Measurements from ENCODE around the gene OR7A10.
"Not testable (repeated sequence)": the region's sequence is repeated elsewhere in the genome, so short reads cannot be mapped to it uniquely, and the experiment has no call there.

The OR7A10 gene

DNA sequence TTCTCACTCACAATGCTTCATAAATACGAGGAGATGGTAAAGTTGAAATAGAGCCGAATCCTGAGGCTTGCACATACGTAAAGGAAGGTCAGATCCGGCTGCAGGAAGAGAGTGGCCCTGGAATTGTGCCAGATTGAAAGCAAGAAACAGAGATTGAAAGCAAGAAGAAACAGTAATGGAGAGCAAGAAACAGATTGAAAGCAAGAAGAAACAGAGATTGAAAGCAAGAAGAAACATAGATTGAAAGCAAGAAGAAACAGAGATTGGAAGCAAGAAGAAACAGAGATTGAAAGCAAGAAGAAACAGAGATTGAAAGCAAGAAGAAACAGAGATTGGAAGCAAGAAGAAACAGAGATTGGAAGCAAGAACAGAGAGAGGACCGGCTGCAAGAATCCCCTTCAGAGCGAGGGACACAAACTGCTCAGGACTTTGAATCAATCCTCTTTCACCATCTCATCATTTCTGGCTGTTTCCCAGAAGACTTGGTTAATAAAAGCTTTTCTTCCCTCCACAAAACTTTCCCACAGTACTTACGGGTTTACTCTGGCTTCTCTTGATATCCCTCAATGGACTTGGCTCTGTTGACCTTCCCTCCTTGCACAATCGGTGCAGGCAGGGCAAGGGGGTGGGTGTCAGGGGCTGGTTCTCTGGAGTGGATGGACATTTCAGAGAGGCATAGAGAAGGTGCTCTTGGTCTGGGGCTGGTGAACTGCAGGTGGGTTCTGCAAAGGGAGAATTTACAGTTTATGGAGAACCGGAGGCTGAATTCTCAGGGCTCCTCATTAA lies 39.3 kb downstream of the OR7A10 start:
- Mint-ChIP-seq H3K27me3 (ENCODE audit: low read depth, poor library complexity) (no peaks in the 10 kb centered on the region), H3K9me3 (peaks cover 33% of the 10 kb centered on the region), H3K36me3 (ENCODE audit: low read depth) (no peaks in the 10 kb centered on the region), H3K4me1 (no peaks in the 10 kb centered on the region), H3K27ac (no peak overlapping the region), H3K4me3 (no peak overlapping the region)
- DNase-seq, result no peak
- TF ChIP-seq, protein P1, sequence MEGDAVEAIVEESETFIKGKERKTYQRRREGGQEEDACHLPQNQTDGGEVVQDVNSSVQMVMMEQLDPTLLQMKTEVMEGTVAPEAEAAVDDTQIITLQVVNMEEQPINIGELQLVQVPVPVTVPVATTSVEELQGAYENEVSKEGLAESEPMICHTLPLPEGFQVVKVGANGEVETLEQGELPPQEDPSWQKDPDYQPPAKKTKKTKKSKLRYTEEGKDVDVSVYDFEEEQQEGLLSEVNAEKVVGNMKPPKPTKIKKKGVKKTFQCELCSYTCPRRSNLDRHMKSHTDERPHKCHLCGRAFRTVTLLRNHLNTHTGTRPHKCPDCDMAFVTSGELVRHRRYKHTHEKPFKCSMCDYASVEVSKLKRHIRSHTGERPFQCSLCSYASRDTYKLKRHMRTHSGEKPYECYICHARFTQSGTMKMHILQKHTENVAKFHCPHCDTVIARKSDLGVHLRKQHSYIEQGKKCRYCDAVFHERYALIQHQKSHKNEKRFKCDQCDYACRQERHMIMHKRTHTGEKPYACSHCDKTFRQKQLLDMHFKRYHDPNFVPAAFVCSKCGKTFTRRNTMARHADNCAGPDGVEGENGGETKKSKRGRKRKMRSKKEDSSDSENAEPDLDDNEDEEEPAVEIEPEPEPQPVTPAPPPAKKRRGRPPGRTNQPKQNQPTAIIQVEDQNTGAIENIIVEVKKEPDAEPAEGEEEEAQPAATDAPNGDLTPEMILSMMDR (IDR thresholded peaks at IDR 0.05), result no peak

DNA sequence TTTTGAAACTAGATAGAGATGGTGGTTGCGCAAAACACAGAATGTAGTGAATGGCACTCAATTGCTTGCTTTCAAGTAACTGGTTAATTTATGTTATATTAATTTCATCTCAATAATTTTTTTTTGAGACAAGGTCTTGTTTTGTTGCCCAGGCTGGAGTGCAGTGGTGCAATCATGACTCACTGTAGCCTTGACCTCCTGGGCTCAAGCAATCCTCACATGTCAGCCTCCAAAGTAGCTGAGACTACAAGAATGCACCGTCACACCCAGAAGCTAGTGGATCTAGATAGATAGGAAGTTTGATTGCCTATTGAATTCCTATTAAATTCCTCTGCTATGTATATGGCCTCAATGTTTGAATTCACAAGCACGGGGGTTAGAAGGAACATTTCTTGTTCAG lies 44.0 kb downstream of the OR7A10 start:
- Mint-ChIP-seq H3K4me3 (no peak overlapping the region), H3K4me1 (no peaks in the 10 kb centered on the region), H3K27ac (no peak overlapping the region), H3K36me3 (ENCODE audit: low read depth) (no peaks in the 10 kb centered on the region), H3K9me3 (peaks cover 40% of the 10 kb centered on the region), H3K27me3 (ENCODE audit: low read depth, poor library complexity) (peaks cover 4% of the 10 kb centered on the region)
- TF ChIP-seq, protein P1 (IDR thresholded peaks at IDR 0.05), result no peak
- DNase-seq, result no peak

DNA sequence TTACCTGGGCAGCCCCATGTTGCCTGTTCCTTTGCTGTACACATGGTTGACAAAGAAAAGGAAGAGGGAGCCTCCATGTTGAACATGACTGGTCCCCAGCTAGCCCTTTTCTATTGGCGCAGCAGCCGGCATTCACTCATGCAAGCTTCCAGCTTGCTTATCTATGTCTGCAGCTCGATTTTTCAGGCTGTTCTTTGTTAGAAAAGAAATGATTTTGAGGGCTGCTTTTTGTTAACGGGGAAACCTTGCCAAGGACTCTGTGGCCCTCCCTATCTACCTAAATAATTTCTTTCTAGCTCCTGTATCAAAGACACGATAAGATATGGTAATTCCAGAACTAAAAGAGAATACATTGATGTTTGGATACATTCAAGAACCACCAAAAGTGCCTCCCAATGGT lies 50.0 kb downstream of the OR7A10 start:
- Mint-ChIP-seq H3K27ac (no peak overlapping the region), H3K4me1 (no peaks in the 10 kb centered on the region), H3K36me3 (ENCODE audit: low read depth) (no peaks in the 10 kb centered on the region), H3K9me3 (peaks cover 54% of the 10 kb centered on the region), H3K4me3 (no peak overlapping the region), H3K27me3 (ENCODE audit: low read depth, poor library complexity) (peaks cover 4% of the 10 kb centered on the region)
- TF ChIP-seq, protein P1 (IDR thresholded peaks at IDR 0.05), result no peak
- no peak for DNase-seq

DNA sequence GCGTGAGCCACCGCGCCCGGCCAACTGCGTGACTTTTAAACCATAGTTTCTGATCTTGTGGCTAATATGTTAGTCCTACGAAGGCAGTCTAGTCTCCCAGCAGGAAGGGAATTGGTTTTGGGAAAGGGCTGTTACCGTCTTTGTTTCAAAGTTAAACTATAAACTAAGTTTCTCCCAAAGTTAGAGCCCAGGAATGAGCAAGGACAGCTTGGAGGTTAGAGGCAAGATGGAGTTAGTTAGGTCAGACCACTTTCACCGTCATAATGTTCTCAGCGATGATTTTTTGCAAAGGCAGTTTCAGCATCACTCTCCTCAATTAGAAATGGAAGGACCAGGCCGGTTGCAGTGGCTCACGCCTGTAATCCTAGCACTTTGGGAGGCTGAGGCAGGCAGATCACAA lies 52.7 kb downstream of the OR7A10 start:
- TF ChIP-seq, protein P1 (IDR thresholded peaks at IDR 0.05), result no peak
- Mint-ChIP-seq H3K4me3 (no peak overlapping the region), H3K27ac (no peak overlapping the region), H3K27me3 (ENCODE audit: low read depth, poor library complexity) (no peaks in the 10 kb centered on the region), H3K36me3 (ENCODE audit: low read depth) (no peaks in the 10 kb centered on the region), H3K4me1 (no peaks in the 10 kb centered on the region), H3K9me3 (peaks cover 49% of the 10 kb centered on the region)
- DNase-seq, result no peak

DNA sequence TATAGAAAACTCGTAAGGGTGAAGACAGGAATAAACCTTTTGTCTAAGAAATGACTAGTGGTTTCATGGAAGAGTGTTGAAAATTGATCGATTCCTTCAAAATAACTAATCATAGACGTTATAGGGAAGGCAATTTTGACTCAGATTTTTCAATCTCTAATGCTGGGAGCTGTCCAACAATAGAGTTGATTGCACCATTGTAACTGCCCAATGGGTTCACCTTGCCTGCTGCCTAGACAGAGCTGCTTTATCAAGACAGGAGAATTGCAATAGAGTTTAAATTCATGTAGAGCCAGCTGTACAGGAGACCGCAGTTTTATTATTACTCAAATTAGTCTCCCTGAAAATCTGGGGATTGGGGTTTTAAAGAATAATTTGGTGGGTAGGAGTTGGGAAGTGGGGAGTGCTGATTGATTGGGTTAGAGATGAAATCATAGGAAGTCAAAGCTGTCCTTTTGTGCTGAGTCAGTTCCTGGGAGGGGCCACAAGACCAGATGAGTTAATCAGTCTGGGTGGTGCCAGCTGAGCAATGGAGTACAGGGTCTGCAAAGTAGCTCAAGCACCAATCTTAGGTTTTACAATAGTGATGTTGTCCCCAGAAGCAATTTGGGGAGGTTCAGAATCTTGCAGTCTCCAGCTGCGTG lies 53.5 kb downstream of the OR7A10 start:
- H3K27me3 Mint-ChIP-seq (ENCODE audit: low read depth, poor library complexity), result no peaks in the 10 kb centered on the region
- no peak overlapping the region for H3K27ac Mint-ChIP-seq
- no peaks in the 10 kb centered on the region for H3K36me3 Mint-ChIP-seq (ENCODE audit: low read depth)
- no peak overlapping the region for H3K4me3 Mint-ChIP-seq
- TF ChIP-seq, protein P1 (IDR thresholded peaks at IDR 0.05), result no peak
- peaks cover 44% of the 10 kb centered on the region for H3K9me3 Mint-ChIP-seq
- H3K4me1 Mint-ChIP-seq, result no peaks in the 10 kb centered on the region
- no peak for DNase-seq

DNA sequence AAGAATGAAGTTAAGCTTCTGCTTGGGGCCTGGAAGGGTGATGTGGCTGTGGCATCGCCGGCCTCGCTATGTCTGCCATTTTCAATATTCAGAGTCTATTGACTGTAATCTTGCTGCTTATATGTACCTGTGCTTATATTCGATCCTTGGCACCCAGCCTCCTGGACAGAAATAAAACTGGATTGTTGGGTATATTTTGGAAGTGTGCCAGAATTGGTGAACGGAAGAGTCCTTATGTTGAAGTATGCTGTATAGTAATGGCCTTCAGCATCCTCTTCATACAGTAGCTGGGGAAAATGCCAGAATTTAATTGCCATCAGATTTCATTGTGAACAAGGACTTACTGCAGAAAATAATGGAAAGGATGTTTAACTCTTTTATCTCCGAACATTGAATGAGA lies 56.5 kb downstream of the OR7A10 start:
- H3K4me3 Mint-ChIP-seq; DNase-seq; H3K27ac Mint-ChIP-seq; H3K4me1 Mint-ChIP-seq; H3K36me3 Mint-ChIP-seq (ENCODE audit: low read depth); H3K27me3 Mint-ChIP-seq (ENCODE audit: low read depth, poor library complexity): not testable (repeated sequence)
- H3K9me3 Mint-ChIP-seq, result peaks cover 24% of the 10 kb centered on the region
